Measurements from ENCODE around the gene ROCK2.

Gene ROCK2

DNA sequence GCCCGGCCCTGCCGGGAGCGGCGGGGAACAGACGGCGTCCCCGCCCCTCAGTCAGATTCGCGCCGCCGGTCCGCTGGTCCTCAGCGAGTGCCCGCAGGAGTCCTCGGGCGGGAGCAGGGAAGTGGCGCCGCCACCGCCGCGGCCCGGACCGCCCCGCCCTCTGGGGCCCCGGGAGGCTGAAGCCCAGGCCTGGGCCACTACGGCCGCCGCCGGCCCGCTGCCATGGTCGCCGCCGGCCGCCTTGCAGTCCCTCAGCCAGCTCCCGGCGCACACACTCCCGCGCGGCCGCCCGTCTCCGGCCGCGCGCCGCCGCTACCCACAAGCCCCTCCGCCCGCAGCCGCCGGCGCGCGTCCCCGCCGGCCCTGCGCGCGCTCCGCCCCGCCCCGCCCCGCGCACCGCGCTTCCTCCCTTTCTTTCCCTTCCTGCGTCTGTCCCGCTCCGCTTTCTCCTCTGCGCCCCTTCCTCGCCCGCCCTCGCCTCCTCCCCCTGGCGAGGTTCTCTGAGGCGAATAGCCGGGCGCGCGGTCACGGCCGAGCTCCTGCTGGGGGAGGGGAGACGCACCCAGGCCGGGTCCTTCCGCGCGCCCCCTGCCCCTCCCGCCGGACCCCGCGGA, at the start of gene ROCK2:
Gene ROCK2, minus strand, starts transcription at position 295 of the 614 bp plus-strand sequence. CDS start 500 bp downstream, outside the sequence.
- DNase-seq (ENCODE audit: low spot score), result peak; percentile 95

DNA sequence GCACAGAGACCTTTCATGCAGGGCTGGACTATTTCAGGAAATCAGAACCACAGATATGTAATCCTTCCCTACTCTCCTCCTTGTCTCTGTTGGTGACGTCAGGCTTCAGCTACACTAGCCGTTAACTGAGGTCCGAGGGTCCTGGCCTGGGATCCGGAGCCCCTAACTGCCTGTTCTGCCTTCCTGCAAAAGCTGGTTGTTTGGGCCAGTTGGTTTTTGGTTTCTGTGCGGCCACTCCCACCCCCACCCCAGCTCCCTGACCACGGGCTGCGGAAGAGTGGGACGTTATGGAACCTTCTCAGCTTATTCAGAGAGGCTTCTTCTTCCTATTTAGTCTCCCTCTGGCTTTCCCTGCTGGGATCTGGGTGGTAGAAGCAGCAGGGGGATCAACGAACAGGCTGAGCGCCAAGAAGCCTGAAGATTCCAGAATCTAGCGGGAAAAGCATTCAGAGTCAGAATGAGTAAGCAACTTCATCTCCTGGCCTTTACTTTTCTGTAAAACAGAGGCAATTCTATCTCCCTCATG, 49.3 kb upstream of the ROCK2 start:
- no peak for DNase-seq (ENCODE audit: low spot score)

DNA sequence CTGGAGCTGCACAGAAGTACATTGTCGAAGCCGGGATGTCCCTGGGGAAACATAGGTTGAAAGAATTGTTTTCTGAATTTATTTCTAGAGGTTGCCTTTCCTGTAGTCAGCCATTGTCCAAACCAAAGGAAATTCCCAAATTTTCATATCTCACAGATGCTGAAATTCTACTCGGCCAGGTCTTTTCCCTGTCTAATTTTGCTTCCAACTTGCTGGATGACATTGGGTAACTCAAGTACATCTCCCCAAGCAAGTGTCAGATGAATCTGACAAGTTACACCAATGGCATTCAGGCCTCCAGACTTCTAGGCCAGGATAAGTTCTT, 47.5 kb upstream of the ROCK2 start:
- no peak for DNase-seq (ENCODE audit: low spot score)

DNA sequence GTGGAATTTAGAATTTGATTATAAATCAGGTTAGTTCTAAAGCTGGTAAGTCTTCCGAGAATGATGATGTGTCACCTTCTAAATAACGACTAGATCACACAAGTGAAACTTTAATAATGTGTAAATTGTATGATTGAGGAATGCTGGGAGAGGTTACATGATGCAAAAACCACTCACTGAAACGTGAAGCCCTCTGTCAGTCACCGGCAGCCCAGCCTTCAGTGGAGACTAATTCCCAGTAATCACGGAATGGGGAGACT, 45.9 kb upstream of the ROCK2 start:
- DNase-seq (ENCODE audit: low spot score), result no peak

DNA sequence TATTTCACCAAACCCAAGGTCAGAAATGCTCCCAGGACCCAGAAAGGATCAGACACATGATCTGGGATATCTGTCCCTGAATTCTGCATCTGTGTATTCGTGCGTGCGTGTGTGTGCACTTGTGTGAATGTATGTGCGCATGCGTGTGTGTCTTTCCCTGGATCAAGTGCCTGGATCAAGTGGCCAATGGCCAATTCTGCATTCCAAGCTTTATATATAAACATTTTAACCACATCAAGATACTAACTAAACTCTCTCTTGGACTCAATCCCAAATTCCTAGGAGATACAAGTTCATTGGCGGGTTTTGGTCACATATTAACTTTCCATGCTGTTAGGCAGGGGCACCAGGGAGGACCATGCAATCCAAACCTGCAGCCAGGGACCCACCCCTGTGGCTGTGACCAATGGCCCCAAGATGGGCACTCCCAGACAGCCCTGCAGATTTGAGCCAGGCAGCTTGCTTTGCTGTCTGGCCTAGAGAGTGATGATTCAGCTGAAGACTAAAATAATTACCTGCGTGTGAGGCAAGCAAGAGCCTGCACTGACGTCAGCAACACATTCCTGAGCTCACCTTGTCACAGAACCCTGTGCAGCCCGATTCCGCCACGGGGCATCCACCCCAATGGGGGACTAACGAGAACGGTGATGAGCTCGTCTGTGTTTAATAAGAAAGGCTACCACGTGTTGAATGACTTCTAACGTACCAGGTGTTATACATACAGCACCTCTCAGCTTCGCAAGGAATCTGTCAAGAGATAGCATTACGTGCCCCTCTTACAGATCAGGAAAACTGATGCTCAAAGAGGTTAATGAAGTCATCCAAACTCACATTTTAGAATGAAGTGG, 45.3 kb upstream of the ROCK2 start:
- DNase-seq (ENCODE audit: low spot score), result no peak

DNA sequence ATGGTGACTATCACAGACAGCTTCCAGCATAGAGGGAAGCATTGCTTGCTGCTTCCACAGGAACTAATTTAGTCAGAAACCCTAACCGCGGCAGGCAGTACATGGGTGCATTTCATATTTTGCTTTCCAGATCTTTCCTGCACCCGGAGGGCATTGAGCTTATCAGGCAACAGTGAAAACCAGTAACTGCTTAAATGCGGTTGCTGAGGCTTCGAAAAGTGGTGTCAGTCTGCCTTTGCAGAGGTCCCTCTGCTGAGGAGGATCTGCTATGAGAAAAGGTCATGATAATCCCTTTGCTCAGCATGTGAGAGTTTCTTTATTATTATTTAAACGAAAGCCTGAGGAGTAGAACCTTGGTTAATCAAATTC, 44.6 kb upstream of the ROCK2 start:
- no peak for DNase-seq (ENCODE audit: low spot score)

DNA sequence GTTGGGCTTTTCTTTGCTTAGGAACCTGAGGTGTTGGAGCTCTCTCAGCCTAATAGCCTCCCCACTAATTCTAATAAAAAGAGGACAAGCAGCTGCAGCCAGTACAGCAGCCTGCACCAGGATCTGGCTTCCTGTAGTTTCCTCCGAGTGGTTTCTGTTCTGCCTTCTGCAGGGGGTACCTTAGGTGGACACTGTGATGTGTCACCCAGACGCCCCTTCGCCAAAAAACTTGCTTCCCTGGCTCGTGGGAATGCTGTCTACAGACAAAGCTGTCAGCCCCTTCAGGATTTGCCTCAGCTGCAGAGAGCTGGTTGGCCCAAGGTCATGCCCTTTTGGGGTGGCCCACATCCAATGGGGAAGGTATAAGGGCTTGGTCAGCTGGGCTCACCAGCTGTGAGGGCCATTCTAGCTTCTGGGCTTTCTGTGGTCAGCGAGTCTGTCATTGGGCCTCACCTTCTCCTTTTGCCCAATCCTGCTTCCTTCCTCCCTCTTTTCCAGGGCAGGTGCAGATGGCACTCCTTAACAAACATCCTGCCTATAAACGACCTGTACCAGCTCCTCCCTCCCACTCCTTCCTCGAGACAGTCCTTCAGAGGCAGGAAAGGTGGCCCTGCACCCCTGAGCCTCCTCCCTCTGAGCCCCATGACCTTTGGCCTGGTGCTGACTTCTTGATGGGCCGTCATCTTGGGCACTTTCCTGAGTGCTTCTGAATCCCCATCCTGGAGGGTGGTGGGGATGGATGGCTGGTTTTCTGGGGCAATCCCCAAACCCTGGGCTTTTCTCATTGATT, 44.0 kb upstream of the ROCK2 start:
- DNase-seq (ENCODE audit: low spot score), result no peak

DNA sequence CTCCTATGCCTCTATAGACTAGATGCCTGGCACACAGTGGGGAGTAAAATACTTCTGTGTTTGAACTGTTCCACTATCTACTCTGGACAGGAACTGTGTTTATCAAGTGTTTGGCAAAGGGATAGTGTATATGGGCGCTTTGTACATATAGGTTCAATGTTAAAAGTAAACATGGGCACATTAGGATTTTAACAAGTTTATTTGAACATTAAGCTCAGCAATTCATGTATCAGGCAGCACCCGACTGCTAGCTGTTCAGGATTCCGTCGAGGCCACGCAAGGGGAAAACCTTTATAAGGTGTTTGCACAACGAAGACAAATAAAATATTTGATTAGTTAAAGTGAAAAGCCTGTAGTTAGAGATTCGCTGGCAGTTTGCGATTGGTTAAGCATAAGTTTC, 43.4 kb upstream of the ROCK2 start:
- no peak for DNase-seq (ENCODE audit: low spot score)

DNA sequence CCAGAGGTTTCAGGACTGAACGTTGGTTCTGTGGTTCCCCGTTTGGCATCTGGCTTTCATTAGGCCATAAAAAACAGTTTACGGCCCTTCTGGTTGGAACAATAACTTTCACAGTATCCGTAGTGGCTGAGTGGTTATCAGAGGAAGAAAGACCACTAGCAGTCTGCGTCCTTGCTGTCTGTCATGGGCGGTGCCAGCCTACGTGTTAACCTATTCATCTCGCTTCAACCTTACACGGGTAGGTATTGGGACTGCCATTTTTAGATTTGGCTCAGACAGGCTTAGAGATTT, 42.6 kb upstream of the ROCK2 start:
- peak; percentile 53 for DNase-seq (ENCODE audit: low spot score)

DNA sequence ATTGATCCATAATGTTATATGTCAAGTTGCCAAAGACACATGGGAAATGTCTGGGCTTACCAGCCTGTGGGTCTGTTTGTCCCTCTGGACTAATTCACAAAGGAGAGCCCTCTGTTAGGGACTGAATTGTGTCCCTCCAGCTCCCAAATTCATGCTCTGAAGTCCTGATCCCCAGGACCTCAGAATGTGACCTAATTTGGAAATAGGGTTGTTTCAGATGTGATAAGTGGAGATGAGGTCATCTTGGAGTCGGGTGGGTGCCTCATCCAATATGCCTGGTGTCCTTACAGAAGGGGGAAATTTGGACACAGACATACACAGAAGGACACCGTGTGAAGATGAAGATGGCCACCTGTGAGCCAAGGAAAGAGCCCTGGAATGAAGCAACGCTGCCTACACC, 41.4 kb upstream of the ROCK2 start:
- DNase-seq (ENCODE audit: low spot score), result no peak

DNA sequence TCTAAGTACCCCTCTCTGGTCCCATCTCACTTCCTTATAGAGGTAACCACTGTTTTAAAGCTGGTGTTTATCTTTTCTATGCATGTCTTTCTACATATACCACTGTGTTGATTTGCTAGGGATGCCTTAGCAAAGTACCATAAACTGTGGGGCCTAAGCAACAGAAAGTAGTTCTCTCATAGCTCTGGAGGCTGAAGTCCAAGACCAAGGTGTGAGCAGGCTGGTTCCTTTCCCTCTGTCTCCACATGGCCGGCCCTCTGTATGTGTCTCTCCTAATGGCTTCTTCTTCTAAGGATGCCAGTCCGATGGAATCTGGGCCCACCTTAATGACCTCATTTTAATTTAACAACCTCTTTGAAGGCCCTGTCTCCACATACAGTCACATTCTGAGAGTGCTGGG, 40.8 kb upstream of the ROCK2 start:
- no peak for DNase-seq (ENCODE audit: low spot score)

DNA sequence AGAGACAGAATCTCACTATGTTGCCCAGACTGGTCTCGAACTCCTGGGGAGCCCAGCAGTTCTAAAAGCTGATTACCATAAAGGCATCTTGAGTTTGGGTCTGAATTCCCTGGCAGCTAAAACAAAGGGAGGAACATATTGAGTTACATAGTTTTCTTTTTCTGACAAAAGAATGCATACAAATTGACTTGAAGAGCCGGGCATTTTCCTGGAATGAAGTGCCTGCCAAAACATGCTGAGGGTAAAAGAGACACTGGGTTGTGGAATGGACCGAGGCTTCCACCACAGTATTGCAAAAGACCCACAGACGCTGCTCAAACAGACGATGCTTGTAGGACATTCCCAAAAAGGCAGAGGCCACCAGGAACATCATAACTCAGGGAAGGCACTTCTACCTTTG, 35.1 kb upstream of the ROCK2 start:
- DNase-seq (ENCODE audit: low spot score), result peak; percentile 78

DNA sequence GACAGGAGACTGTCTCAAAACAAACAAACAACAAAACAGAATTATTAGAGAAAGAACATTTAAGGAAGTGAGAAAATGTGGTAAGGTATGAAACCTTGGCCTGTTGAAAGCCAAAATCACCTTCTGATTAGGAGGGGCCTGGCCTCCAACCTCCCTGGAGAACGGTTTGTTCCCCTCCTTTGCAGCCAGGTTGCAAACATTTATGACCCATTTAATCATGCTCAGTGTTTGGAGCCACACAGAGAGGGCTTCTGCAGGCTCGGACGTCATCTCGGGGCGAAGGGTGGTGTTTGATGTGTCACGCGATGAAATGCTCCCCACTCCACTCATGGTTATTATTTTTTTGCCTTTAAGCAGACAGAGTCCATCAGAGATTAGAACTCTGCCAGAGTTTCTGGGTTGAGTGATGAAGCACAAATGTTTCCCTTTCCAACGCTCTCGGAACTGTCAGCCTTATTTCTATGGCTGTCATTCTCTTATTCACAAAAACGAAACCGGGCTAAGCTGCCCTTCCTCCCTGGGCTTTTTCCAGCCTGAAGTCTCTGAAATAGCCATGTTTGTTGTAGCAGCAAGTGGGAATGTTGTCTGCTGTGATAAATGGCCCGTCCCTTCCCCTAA, 33.6 kb upstream of the ROCK2 start:
- no peak for DNase-seq (ENCODE audit: low spot score)

DNA sequence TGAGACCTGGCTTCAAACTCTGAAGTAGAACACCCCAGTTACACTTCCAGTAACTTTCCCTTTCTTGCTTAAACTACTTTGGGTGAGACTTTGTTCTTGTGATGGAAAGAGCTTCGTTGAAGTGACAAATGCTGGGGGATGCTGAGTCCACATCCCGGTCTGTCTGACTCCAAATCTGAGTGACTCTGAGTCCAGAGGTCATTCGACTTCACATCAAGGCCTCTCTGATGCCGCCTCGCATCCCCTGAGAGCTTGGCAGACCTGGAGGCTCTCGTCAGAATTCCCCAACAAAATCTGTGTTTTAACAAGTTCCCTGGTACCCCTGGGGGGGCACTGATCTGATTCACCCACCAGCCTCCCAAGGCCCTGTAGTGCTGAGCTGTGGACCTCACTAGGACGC, 31.6 kb upstream of the ROCK2 start:
- DNase-seq (ENCODE audit: low spot score), result no peak

DNA sequence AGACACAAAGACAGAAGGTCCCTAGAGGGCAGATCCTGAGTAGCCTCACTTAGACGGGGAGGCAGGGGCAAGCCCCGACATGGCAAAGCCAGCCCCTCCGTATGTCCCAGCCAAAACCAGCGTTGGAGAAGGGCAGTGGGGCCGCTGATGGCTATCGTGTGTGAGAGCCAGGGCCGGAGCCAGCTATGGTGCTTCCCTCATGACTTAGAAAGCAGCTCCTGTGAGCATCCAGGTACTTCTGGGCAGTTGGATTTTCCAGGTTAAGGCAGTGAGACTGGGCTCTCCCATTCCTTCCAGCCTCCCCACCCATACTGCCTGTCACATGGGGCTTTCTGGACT, 31.2 kb upstream of the ROCK2 start:
- DNase-seq (ENCODE audit: low spot score), result no peak

DNA sequence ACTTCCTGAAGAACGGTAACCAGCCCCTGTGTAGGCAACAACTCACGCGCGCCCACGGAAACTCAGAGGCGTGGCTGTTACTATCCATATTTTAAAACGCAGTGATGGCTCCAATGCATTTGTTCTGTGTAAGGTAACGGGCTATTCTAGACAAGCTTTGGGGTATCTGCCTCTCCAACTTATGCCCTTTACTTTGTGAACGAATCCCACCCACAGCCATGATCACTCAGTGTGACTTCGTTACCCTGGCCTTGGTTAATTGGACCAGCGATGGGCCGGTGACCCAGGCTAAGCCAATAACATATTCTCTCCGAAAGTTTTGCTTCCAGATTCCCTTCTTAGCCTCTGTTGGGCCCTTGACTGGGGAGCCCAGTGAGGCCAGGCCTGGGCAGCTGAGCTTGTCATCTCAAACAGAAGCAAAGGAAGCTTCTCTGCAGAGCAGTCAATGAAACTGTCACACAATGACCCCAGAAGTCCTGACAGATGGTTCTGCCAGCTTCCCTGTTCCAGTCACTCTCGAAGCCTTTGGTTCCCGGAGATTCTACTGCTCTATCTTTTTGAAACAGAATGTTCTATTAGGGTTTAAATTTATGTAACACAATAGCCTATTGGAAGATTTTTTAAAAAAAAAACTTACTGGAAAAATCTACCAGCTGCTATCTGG, 30.7 kb upstream of the ROCK2 start:
- no peak for DNase-seq (ENCODE audit: low spot score)

DNA sequence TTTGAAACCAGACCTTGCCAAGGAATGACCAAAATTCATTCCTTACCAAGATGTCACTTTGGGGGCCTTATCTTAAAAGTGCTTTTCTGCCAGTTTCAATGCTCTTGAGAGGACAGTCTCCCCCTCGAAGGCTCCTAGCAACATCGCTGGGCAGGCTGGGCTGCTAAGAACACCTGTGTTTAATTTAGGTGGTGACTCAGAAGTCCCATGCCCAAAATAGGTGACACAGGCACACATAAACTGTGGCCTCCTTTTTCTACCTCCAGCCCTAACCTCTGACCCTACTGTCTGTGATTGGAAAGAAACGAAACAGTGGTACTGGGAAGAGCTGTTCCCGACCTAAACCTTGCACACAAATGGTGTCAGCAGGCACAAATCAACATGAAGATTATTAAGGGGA, 28.7 kb upstream of the ROCK2 start:
- no peak for DNase-seq (ENCODE audit: low spot score)

DNA sequence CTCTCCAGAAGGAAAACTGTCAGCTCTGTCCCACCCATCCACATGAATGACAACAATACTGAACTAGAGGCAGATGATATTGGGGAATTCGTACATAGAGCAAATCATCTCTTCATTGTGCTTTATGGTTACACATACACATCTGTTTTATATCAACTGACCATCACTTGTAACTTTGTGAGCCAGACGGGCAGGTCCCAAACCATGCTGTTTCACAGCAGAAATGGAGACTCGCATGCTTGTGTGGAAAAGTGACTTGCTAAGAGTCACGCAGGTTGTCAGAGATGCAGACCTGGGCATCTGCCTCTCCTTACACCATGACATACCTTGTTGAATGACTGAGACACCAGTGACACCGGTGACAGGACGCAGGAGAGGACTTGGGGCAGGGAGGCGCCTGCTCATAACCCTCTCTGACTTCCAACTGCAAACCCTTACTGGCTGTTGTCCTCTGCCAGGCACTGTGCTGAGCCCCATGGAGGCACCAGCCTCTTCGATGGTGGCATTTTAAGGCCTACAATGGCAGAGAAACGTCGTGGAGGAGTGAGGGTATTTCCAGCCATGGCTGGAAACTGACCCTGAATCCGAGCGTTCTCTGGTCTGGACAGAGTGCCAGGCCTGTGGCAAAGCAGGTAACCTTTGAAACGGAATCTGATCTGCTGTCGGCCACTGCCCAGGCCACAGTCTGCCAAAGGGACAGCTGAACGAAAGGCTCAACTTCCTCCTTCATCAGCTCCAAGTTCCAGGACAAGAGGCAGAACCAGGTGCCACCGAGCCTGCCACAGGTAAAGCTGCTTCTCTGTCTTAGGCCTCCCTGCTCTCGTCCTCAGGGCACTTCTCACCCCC, 26.9 kb upstream of the ROCK2 start:
- no peak for DNase-seq (ENCODE audit: low spot score)

DNA sequence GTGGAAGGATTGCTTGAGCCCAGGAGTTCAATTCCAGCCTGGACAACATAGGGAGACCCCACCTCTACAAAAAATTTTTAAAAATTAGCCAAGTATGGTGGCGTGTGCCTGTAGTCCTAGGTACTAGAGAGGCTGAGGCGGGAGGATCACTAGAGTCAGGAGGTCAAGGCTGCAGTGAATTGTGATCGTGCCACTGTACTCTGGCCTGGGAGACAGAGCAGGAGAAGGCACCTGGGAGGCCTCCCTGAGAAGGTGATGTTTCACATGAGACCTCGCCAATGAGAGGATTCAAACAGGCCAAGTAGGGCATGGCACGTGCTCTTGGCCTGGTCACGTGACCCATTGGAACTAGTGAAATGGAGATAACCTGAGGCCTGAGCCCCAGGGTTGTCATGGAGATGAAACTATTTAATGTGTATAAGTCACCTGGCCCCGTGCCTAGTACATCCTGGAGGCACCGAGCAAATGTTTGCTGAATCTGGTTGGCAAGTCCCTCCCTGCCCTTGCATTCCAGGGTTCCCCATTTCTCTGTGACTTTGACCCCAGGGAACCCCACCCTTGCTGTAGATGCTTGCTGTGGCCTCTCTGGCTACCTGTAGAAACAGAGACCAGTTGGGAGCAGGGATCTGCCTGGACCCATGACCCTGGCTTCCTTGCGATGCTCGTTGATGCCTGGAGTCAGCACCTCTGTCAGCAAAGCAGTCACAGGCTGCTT, 26.1 kb upstream of the ROCK2 start:
- no peak for DNase-seq (ENCODE audit: low spot score)

DNA sequence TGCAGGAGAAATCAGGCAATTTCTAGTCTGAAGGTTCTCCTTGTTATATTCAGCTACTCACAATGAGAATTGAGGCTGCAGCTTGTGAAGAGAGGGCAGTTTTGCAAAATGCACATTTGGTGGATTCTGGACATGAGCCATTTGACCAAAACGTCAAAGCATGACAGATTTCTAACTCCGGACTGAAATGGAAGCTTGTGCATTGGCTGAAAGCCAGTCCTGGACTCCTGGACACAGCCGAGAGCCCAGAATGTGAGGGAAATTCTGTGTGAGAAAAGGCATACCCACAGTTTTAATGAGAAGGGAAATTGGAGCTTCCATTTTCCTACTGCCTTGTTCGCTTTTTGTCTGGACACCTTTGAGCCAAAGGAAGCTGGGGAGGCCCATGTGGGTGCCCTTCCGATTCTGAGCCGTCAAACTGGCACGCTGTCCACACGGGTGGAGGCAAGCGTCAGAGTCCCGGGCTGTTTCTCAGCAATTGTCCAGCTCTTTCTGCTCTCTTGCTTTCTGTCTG, 23.7 kb upstream of the ROCK2 start:
- DNase-seq (ENCODE audit: low spot score), result no peak
